ENCODE measurements around the gene LSM3. TPM values are rescaled to one million over a fixed set of nuclear protein-coding genes. Genes with fewer than 3 reads are reported as not detected.
A peak's percentile ranks its signal among the peaks of the same experiment; 100 is the strongest.

The LSM3 gene
- total RNA-seq, 1 donor = 15.6 TPM

DNA sequence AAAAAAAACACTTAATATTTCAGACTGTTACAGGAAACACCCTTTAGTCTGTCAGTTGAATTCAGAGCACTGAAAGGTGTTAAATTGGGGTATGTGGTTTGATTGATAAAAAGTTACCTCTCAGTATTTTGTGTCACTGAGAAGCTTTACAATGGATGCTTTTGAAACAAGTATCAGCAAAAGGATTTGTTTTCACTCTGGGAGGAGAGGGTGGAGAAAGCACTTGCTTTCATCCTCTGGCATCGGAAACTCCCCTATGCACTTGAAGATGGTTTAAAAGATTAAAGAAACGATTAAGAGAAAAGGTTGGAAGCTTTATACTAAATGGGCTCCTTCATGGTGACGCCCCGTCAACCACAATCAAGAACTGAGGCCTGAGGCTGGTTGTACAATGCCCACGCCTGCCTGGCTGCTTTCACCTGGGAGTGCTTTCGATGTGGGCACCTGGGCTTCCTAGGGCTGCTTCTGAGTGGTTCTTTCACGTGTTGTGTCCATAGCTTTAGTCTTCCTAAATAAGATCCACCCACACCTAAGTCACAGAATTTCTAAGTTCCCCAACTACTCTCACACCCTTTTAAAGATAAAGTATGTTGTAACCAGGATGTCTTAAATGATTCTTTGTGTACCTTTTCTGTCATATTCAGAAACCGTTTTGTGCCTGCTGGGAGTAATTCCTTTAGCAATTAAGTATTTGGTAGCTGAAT is 35.9 kb upstream of the LSM3 start:
- TF ChIP-seq, protein P1, sequence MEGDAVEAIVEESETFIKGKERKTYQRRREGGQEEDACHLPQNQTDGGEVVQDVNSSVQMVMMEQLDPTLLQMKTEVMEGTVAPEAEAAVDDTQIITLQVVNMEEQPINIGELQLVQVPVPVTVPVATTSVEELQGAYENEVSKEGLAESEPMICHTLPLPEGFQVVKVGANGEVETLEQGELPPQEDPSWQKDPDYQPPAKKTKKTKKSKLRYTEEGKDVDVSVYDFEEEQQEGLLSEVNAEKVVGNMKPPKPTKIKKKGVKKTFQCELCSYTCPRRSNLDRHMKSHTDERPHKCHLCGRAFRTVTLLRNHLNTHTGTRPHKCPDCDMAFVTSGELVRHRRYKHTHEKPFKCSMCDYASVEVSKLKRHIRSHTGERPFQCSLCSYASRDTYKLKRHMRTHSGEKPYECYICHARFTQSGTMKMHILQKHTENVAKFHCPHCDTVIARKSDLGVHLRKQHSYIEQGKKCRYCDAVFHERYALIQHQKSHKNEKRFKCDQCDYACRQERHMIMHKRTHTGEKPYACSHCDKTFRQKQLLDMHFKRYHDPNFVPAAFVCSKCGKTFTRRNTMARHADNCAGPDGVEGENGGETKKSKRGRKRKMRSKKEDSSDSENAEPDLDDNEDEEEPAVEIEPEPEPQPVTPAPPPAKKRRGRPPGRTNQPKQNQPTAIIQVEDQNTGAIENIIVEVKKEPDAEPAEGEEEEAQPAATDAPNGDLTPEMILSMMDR (IDR thresholded peaks at IDR 0.05; ENCODE audit: insufficient read depth, low read length) = no peak
- no peak overlapping the region for H3K4me3 ChIP-seq (ENCODE audit: low read depth, low read length)
- no peak for DNase-seq (ENCODE audit: low read depth)

DNA sequence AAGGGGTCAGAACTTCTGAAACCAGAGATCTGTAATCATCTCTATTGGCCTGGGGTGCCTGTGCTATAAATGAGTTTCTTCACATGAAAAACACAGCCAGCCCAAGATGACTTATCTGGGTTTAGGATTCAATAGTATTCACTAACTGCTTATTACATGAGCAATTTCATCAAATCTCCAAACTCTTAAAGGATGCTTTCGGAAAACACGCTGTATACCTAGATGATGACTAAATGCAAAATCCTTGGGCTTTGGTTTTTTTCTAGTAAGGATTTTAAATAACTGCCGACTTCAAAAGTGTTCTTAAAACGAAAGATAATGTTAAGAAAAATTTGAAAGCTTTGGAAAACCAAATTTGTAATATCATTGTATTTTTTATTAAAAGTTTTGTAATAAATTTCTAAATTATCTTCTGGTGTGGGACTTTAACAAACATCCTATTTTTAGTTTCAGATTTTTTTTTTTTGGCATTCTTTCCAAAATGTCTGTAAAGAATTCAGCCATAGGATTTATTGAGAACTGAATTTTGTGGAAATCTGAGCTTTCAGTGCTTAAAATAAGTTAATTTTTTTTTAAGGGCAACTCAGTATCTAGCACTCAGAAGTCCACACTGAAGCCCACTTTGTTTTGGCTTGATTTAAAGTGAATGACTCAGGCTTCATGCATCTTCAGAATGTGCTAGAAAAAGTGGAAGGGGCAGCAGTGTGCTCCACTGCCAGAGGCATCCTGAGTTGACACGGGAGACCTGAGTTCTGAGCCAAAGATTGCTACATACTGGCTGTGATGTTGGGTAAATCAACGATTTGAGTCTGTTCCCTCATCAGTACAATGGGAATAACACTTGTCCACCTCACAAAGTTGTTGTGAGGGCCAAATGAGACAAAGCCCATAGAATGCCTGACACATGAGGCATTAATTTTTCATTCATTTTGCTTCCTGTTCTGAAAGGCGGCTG is 35.1 kb upstream of the LSM3 start:
- no peak overlapping the region for H3K4me3 ChIP-seq (ENCODE audit: low read depth, low read length)
- DNase-seq (ENCODE audit: low read depth) = peak; percentile 99
- TF ChIP-seq, protein P1 (IDR thresholded peaks at IDR 0.05; ENCODE audit: insufficient read depth, low read length) = no peak

DNA sequence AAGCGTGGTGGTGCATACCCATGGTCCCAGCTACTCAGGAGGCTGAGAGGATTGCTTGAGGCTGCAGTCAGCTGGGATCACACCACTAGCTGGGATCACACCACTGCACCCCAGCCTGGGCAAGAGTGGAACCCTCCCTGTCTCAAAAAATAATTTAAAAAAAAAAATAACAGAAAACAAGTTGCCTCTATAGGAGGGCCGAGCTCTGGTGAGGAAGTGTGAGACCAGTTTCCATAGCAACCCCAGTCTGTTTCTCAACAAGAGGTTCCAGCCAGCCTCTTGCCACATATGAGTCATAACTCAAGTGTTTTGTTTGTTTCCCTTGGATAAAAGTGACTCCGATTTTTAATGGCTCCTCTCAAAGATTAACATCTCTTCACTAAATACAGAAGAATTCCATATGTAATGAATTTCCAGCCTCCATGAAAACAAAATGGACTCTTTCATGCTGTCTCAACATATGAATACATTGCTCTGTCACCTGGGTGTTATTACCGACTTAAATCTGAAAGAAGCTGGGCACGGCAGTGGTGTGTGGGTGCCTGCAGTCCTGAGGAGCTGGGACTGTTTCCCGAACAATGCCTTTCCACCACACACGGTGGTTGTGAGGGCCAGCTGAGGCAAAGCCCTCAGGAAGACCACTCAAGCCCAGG is 34.1 kb upstream of the LSM3 start:
- TF ChIP-seq, protein P1 (IDR thresholded peaks at IDR 0.05; ENCODE audit: insufficient read depth, low read length) = no peak
- peak; percentile 99 for DNase-seq (ENCODE audit: low read depth)
- H3K4me3 ChIP-seq (ENCODE audit: low read depth, low read length) = peak overlapping the region; percentile 4

DNA sequence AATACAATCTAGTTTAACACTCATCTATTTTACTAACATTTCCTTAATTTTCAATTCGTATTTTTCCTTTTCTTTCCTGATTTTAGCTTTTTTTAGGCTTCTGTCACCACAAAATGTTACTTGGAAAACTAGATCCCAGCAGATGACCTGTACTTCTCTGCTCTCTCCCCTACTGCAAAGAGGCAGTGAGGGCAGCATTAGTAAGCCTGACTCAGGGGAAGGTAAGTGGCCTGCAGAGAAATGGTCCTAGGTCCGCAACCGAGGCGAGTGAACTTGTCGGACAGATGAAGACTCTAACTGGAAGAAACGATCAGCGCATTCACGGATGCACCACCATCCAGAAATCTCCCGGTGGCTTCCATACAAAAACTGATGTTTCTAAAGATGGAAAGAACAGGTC is 33.4 kb upstream of the LSM3 start:
- TF ChIP-seq, protein P1 (IDR thresholded peaks at IDR 0.05; ENCODE audit: insufficient read depth, low read length) = no peak
- H3K4me3 ChIP-seq (ENCODE audit: low read depth, low read length) = no peak overlapping the region
- DNase-seq (ENCODE audit: low read depth) = peak; percentile 35

DNA sequence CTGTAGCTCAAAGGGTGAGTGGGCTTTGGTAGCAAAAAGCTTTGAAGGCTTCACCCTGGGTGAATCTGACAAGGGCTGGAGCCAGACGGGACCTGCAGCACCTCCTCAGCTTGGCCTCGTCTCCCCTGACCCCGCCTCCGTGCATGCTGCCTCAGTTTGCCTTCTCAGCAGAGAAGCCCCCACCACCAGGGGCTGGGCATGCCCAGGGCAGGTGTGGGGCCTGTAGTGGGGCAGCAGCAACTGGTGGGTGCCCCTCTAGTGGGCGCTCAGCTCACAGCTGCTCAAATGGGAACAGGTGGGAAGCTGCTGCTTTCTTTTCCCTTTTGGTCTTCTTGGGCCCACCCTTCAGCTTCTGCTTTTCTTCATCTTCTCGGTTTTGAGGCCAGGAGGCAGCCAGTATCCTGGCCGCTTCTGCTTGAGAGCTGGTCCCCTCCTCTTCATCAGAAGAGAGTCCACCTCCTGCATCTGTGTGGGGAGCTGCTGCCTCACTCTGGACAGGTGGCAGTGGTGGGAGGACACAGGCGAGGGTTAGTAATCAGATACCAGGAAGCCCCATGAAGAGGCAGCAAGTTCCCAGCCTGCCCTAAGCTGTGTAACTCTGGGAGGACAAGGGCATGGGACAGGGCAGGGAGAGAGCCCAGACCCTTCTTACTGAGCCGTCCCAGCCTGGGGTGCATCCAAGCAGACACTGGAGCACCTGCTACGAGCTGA is 32.8 kb upstream of the LSM3 start:
- TF ChIP-seq, protein P1 (IDR thresholded peaks at IDR 0.05; ENCODE audit: insufficient read depth, low read length) = peak; percentile 1

More for the DNA sequence above, 32.8 kb upstream of the LSM3 start:
- DNase-seq (ENCODE audit: low read depth) = no peak
- H3K4me3 ChIP-seq (ENCODE audit: low read depth, low read length) = no peak overlapping the region
